HG03558 (cell line): ENCODE results near the gene UBE2J2.

Source experiments
- ATAC-seq: cut with Tn5 transposase; IDR thresholded peaks from one replicate; pipeline ENCODE4 v1.9.1; 2021; ENCODE audit warnings: moderate number of reproducible peaks; ENCODE audit not compliant: unreplicated experiment; ENCODE audit errors: extremely low read depth

UBE2J2 gene

DNA sequence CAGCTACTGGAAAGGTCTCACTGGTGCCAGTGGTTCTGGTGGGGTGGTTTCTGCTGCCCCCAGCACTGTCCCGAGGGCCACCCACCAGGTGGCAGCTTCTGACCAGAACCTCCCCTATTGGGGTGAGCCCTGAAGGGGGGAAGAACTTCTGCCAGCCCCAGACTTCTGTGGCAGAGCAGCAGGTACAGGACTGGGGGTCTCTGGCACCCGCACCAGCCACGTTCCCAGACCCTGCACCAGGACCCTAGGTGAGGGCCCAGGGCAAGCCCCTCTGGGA lies 36.4 kb upstream of the UBE2J2 start:
- no peak for ATAC-seq

DNA sequence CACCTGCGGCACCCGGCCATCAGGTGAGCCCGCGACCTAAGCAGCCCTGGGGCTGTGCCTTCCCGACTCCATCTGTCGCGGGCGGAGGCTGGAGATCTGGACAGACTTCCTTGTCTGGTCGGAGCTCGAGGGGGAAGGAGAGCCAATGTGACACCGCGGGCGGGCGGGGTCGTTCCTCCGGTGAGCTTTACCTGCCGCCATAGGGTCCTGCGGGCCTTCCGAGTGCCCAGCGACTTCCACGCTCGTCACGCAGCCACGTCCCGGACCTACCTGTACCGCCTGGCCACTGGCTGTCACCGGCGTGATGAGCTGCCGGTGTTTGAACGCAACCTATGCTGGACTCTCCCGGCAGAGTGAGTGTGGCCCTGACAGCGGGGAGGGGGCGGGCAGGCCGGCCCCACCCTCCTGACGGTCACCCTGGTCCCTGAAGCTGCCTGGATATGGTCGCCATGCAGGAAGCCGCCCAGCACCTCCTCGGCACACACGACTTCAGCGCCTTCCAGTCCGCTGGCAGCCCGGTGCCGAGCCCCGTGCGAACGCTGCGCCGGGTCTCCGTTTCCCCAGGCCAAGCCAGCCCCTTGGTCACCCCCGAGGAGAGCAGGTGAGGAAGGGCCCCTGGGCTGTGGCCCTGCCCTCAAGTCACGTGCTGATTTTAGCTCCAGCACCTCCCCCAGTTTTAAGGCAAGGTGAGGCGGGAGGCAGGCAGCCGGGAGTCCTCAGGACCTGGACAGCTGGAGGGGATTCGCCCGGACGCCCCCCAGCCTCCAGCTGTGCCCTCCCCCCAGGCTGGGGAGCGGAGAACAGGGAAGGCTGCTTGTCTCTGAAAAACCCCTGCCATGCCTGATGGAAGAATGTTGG lies 35.8 kb upstream of the UBE2J2 start:
- ATAC-seq, result no peak

DNA sequence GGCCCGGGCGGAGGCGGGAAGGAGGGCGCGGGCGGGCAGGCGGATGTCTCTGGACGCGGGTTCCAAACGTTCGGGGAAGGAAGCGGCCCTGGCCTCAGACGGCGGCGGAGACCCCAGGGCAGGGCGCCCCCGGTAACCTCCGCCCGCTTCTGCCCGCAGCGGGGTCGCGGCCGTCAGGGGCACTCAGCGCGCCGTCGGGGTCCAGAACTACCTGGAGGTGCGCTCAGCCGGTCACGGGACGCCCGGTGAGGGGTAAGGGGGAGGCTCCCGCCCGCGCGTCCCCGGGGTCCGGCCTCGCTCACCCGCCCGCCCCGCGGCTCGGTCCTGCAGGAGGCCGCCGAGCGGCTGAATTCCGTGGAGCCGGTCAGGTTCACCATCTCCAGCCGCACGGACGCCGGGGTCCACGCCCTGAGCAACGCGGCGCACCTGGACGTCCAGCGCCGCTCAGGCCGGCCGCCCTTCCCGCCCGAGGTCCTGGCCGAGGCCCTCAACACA lies 35.1 kb upstream of the UBE2J2 start:
- ATAC-seq, result no peak

DNA sequence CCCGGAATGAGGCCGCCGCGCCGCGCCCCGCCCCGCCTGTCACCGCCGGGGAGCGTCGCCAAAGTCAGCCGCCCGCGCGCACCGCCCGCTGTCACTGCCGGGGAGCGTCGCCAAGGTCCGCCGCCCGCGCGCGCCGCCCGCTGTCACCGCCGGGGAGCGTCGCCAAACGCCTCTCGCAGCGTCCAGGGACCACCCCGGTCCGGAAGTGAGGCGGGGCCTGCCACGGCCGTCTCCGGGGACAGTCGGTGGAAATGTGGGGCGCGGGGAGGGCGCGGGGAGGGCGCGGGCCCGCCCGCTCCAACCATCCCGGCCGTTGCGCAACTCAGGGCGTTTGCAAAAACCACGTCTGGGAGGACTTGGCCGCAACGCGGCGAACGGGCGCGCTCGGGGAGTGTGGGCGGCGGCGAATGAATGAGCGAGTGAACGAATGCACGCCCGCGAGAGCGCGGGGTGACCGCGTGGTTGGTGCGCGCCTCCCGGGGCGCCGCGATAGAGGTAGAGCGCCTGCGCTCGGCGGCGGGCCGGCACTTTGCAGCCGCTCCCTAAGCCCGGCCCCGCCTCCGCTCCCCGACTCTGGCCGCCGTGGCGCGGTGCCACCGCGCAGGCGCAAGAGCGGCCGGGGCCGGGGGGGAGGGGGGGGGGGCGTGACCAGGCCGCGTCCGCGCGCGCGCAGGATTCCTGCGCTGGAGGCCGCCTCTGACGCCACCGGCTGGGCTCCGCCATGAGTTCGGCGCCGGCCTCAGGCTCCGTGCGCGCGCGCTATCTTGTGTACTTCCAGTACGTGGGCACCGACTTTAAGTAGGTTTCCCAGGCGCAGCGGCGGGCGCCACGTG lies 34.5 kb upstream of the UBE2J2 start, which contains the start of the genes ACAP3 and PUSL1:
Gene ACAP3, minus strand, starts transcription at position 8 of the 833 bp plus-strand sequence. CDS start 115 bp downstream, outside the sequence.
Gene PUSL1, plus strand, starts transcription at position 675 of the 833 bp plus-strand sequence. Its CDS starts 47 bp downstream, at position 722.
- peak; percentile 27 for ATAC-seq

GRCh38 chr1:1307261-1307922 lies 33.7 kb upstream of the UBE2J2 start:
- peak; percentile 3 for ATAC-seq

DNA sequence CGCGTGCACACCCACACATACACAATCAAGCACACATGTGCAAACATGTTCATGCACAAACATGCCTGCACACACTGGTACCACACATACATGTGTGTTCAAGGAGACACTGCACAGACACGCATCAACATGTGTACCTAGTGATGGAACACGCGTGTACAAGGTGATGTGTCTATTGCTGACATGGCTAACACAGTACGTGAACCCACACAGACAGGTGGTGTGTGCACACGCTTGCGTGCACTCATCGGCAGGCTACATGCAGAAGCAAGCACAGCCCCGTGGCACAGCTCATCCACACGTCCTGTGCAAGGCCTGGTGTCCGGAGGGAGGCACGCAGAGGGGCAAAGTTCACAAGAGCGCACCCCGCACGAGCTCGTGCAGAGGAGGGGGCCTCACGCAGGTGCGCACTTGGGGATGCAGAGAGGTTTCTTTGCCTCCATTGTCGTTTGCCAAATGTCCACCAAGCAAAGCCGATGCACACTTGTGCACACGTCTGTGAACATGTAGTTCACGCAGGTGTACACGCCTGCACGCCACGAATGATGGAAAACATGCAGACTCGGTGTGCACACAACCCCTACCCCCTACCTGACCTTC lies 33.1 kb upstream of the UBE2J2 start:
- no peak for ATAC-seq

DNA sequence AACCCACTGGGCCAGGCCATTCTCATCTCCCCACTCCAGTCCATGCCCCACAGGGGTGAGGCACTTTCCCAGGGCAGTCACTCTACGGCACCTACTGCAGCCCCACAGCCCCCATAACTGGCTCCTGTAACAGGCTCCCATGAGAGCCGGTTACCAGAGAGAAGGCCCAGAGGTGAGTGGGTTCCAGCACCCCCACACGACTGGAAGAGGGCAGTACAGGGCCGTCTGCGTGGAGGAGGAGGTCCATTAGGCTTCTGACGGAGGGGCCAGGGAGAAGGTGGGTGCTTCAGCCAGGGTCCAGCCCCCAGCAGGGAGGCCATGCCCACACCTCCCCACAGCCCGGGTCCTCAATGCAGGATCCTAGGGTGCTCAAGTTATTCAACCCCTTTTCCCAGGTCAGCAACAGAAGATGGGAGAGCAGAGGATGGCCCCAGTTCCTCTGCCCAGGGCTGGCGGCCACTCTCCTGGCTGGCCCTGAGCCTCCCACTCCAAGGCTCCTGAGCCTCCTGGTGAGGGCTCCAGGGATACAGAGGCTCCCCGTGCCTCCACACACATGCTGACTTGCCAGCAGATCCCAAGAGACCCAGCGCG lies 32.5 kb upstream of the UBE2J2 start:
- no peak for ATAC-seq

DNA sequence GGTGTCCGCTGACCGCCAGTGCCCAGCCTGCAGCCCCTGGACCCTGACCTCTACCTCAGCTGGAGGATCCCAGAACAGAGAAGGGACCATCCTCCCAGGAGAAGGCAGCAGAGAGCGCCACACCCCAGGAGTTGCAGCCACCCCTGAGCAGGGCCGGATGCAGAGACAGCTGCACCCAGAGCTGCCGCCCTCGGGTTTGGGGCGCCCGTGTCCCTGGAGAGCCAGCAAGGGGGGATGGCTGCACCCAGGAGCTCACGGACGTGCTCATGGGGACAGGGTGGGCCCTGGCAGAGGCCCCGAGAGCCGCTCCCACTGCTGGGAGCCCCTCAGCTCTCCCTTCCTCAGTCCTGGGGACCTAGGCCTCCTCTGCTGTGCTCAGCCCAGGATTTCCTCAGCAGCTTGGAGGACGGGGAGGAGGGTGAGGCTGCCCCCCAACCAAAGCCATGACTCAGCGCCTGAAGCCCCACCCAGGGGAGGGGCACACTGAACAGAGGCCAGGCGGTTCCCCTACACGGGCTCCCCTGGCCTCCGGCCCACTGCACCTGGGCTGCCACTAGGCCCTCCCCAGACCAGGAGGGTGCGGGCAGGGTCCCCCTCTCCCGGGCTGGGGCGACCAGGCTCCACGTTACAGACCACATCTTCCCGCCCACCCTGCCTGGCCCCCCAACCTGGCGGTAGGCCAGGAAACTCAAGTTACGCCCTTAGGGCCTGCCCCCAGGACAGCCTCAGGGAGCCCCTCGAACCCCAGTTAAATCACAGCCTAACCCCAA lies 31.8 kb upstream of the UBE2J2 start:
- ATAC-seq, result no peak

- ATAC-seq, result no peak
Observed at GRCh38 chr1:1304331-1305299, 31.0 kb upstream of the UBE2J2 start.

DNA sequence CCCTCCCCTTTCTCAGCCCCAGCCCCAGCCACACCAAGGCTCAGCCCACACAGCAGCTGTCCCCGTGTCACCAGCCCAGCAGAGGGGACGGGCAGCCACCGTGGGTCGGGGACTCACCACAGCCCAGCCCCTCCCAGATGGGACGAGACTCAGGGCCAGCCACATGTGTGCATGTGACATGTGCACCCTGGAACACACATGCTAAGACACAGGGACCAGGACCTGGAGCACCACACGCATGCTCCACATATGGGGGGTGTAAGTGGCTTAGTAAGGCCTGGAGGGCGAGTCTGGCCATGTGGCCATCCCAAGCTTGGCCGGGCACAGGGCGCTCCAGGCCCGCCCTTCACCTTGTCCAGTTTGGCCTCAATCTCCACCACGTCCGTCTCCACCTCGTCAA lies 30.1 kb upstream of the UBE2J2 start:
- no peak for ATAC-seq

GRCh38 chr1:1302951-1303509 lies 29.4 kb upstream of the UBE2J2 start:
- no peak for ATAC-seq

DNA sequence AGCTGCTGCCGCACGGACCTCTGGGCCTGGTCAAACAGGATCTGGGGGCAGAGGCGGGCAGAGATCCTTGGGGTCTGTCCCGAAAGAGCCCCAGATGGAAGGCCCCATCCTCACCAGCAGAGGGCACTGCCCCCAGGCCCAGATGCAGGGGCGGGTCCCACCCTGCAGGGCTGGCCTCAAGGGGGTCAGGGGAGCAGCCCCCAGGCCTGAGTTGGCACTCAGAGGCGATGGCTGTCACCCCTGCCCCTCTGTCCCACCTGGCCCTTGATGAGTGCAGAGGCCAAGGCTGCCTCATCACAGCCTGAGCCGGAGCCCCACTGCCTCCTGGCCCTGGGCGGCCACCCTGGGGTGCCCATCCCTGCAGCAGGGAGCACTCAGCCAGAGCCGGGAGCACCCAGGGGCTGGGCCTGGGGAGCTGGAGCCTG lies 28.4 kb upstream of the UBE2J2 start:
- ATAC-seq, result no peak

DNA sequence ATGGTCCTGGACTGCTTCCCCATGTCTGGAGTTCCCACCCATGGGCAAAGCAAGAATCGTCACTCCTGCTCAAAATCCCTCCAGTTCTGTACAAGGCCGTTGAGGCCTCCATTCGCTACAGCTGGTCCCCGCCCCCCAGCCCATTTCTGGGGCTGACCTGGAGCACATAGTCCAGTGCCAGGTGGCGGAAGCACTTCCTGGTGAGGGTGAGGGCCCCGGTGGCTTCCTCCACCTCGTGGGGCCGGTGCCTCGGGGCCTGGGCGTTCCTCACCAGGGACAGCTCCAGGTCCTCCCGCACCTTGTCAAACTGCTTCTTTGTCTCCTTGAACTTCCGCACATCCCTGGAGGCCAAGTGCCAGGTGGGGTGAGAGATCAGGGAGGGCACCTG lies 26.7 kb upstream of the UBE2J2 start:
- ATAC-seq, result no peak

- no peak for ATAC-seq
Observed at GRCh38 chr1:1299686-1300351, 26.2 kb upstream of the UBE2J2 start.

DNA sequence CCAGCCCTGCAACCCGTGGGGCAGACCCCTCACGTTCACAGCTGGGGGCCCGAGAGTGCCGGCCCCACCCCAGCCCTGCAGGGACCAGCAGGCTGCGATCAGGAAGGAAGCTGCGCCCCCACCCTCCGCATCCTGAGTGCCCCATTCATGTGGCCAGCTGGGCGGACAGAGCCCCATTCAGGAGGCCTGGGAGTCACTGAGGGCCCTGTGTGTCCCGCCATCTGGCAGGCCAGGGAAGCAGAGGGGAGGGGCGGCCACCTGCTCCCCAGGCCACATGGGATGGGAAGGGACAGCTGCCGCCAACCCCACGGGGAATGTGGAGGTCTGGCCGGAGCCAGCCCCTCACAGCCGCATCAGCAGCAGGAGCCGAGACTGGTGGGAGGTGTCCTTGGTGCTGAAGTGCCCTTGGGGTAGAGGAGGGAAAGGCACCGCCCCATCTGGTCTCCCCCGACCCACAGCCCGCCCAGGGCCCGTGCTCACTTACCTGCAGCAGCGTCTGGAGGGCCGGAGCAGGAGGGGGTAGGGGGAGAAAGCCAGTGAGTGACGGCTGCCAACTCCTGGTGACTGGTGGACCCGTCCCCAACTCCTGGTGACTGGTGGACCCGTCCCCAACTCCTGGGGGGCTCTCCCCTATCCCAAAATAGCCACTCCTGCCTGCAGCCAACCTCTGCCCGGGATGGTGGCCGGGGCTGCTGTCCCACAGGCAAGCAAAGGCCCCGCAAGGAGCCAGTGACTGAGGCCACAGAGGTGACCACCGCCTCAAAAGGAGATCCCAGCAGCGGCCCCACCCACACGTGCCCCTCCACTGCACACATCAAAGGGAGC lies 25.4 kb upstream of the UBE2J2 start:
- no peak for ATAC-seq

GRCh38 chr1:1297802-1298424 lies 24.3 kb upstream of the UBE2J2 start:
- ATAC-seq, result no peak
